Activated CD8-positive, alpha-beta memory T cell treated with anti-CD3 and anti-CD28 coated beads, Interleukin-2, amount 50 U/mL, for 1 hour (primary cell): ENCODE results near the gene CDCP2.
"Not testable (repeated sequence)": the region's sequence is repeated elsewhere in the genome, so short reads cannot be mapped to it uniquely, and the experiment has no call there.

Source experiments
- DNase-seq: peaks from one replicate; pipeline ENCODE4 v3.0.0-alpha.2; 2020; ENCODE audit errors: extremely low read depth

CDCP2 gene

DNA sequence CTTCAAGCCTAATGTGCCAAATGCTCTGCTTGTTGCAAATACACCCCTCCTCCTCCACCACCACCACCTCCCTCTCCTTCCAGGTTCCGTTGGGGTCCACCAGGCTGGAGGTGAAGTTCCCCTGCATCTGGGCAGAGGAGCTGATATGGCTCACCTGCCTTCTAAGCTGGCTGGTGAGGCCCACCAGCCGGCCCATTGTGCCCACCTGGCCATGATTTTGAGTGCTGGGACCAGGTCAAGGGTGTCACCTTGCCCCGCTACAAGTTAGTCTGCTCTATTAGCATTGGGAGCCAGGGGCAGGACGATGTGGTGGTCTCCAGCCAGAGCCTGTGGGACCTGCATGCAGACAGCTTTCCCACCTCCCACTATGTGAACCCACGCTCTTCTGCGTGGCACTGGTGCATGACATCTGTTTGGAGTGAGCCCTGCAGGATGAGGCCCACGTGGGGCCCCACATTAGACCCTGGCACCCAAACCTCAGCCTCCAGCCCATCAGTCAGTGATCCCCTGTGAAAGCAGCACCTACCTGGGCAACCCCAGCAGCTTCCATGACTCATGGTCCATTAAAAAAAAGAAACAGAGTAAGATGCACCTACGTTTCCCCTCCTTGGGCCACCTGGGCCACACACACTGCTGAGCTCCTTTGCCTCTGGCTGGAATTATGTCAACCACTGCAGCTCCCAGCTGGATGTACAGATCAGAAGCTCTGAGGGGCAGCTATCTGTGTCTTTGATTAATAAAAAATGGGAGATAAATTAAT, 15.6 kb upstream of the CDCP2 start:
- no peak for DNase-seq

DNA sequence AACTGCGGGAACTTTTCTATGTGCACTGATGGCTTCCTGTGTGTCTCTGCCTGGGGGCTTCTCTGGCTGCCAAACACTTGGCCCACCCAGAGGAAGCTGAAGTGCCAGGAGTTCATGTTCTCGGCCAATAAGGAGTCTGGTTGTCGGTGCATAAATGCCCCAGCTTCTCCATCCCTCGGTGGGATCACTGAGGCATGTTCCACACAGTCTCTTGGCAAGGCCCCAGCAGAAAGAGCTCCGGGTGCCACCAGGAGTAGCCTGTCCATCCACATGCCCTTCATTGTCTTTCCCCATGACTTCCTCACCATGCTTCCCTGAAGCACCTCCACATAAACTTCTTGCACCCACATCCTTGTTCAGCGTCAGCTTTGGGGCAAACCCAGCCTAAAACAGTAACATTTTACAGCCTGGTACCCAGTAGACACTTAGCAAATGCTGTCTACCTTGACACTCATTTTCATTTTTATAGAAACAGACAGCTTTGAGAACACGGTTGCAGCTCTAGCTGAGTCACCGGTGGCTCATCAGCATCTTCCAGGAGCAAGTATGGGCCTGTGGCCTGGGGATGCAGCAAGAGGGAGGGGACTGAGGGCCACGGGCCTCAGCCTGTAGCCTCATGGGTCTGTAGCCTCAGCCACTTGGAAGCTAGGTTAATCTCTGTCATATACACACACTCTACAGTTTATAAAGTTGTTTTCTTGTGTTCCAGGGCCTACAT, 14.8 kb upstream of the CDCP2 start:
- DNase-seq: no peak

DNA sequence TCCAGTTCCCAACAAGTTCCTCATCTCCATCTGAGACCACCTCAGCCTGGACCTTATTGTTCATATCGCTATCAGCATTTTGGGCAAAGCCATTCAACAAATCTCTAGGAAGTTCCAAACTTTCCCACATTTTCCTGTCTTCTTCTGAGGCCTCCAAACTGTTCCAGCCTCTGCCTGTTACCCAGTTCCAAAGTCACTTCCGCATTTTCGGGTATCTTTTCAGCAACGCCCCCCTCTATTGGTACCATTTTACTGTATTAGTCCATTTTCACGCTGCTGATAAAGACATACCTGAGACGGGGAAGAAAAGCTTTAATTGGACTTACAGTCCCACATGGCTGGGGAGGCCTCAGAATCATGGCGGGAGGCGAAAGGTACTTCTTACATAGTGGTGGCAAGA, 13.6 kb upstream of the CDCP2 start:
- not testable (repeated sequence) for DNase-seq

DNA sequence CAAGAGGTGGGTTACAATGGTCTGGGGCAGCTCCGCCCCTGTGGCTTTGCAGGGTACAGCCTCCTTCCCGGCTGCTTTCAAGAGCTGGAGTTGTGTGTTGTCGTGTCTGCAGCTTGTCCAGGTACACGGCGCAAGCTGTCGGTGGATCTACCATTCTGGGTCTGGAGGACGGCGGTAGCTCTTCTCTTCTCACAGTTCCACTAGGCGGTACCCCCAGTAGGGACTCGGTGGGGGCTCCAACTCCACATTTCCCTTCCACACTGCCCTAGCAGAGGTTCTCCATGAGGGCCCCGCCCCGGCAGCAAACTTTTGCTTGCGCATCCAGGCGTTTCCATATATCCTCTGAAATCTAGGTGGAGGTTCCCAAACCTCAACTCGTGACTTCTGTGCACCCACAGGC, 12.3 kb upstream of the CDCP2 start:
- no peak for DNase-seq

DNA sequence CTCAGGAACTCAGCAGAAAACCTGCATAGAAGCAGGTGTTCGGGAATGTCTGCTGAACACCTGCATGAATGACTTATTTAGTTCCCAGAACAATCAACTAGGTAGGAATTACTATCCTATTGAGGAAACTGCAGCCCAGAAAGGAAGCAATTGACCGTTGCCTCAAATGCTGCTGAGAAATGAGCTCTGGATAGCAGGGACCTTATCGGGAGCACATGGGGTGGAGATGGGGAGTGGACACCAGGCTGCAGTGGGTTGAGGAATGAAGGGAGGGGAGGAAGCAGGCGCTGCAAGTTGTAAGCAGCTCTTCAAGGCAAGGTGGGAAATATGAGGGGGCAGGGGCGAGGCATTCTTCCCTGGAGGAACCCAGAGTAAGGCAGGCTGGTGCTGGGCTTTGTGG, 10.8 kb upstream of the CDCP2 start:
- no peak for DNase-seq

DNA sequence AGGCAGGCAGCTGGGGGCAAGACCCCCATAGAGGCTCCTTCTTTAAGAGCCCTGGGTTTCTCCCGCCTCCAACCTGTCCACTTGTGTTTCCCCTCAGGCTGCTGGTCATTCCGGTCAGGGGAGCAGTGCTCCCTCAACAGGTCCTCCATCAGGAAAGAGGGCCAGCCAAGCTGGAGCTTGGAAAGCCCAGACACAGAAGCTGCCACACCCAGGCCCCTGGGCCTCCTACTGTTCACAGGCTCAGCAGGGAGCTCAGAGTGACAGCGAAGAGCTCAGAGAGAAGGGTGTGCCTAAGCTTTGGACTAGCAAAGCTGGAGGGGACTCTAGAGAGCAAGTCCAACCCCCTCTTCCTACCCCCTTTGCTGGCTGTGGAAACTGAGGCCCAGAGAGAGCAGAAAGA, 10.3 kb upstream of the CDCP2 start:
- no peak for DNase-seq

DNA sequence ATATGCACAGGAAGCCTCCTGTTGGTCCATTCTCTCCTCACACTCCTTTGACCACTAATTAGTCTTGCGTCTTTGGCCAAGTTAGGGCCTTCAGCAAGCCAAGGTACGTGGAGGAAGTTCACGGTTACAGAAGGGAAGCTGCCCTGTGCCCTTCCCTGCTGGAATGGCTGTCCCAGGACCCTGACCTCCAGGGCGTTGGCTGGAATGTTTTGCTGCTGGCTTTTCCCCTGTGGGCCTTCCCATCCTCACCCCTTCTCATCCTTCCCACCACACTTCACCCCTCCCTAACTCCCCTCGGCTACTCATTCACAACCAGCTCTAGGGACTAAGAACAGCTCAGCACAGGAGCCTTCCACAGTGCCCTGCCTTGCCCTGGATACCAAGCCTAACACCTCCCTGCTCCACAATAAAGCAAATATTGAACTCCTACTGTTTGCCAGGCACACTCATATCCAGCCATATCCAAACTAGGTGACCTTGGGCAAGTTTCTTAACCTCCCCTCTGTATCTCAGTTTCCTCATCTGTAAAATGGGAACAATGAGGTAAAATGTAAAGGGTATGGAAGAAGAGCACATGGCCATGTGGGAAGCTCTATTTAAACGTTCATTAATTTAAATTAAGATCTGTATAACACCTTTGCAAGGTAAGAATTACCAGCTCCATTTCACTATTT, 8.8 kb upstream of the CDCP2 start:
- DNase-seq: no peak

DNA sequence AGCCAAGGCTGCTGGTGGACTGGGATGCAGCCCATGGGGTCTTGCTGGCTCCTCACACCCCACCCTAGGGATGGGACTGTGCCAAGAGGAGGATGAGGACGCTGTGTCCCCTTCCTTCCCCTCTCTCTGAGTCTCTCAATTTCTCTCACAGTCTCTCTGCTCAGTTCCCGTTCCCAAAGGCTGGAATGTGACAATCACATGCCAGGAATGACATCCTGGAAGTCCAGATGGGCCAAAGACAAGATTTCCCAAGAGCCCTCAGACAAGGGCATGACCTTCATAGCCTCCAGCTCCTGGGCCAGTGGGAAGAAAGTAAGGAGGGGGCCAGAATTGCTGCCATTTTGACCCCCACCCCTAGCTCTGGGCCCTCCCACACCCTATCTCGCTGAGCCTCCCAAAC, 7.6 kb upstream of the CDCP2 start:
- no peak for DNase-seq

DNA sequence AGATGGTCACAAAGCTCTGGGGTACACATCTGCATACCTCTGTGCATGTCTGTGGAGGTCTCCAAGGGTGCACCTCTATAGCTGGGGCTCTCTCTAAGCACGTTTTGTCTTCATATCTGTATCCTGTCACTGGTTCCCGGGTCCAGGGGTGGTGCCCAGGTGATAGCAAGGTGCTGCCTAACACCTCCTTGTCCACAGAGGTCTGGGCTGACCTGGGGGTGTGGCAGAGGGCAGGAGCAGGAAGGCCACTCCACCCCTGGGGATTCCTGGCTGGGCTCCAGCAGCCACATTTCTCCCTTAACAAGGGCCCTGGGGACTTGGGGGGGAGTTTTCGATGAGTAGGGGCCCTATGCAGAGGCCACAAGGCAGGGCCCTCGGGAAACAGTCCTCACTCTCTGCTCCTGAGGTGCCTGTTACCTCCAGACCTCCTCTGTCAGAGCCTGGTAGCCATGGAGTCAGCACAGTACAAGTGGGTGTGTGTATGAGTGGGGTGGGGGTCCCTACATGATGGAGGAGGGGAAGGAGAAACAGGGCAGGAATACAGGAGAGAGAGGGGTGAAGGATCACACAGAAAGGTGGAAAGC, 7.0 kb upstream of the CDCP2 start:
- DNase-seq: no peak

DNA sequence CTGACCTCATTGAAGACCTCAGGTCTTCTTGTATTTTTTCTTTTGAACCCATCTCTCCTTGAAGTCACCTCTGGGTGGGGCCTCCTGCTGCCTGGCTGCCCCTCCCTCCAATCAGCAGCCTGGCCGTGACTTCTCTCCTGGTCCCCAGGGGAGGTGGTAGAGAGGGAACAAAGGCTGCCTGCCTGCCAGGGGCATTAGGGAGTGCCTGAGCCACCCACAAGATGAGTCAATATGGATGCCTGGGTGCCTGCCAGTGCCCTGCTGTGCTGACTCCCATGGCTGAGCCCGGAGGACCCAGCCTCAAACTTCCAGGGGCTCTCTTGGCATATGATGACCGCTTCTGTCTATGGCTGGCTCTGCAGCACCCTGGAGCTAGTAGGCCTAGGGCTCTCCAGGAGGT, 5.3 kb upstream of the CDCP2 start:
- DNase-seq: no peak

DNA sequence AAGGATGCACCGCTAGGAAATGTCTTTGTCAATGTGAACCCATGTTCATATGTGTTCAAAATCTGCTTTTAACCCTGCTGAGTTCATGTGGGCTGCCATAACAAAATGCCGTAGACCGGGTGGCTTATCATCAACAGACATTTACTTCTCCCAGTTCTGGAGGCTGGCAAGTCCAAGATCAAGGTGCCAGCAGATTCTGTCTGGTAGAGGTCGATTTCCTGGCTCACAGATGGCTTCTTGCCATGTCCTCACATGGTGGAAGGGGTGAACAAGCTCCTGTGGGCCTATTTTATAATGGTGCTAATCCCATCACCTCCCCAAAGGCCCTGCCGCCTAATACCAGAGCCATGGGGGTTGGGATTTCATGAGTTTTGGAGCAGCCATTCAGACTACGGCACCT, 4.6 kb upstream of the CDCP2 start:
- no peak for DNase-seq

DNA sequence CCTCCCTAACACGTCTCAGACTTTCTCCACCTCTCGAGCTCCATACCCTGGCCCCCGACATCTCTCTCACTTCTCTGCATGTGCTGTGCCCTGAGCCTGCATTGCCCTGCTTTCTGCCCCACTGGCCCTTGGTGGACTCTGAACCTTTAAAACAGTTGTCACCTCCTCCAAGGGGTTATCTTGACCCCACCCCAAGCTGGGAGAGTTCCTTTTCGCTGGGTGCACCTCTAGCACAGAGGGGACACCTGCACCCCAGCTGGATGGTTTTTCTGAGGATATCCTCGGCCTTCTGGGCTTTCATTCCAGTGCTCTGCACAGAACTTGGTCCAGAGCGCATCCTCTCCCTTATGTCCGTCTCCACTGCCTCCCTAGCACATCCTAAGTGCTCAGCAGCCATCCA, 4.2 kb upstream of the CDCP2 start:
- no peak for DNase-seq

DNA sequence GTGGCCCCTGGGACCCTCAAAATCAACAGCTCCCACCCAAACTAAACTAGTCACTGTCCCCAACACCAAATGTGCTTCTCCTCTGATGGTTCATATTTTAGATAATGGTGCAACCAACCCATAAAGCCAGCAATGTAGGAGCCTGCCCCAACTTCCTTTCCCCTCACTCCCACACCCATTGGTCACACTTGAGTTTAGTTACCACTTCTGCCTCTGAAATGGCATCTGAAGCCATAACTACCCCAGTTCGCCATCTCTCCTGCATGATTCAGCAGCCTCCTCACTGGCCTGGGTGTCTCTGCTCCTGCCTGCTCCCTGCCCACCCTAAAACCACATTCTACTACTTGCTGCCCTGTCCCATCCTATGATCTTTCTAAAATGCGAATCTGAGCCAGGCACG, 3.4 kb upstream of the CDCP2 start:
- no peak for DNase-seq

DNA sequence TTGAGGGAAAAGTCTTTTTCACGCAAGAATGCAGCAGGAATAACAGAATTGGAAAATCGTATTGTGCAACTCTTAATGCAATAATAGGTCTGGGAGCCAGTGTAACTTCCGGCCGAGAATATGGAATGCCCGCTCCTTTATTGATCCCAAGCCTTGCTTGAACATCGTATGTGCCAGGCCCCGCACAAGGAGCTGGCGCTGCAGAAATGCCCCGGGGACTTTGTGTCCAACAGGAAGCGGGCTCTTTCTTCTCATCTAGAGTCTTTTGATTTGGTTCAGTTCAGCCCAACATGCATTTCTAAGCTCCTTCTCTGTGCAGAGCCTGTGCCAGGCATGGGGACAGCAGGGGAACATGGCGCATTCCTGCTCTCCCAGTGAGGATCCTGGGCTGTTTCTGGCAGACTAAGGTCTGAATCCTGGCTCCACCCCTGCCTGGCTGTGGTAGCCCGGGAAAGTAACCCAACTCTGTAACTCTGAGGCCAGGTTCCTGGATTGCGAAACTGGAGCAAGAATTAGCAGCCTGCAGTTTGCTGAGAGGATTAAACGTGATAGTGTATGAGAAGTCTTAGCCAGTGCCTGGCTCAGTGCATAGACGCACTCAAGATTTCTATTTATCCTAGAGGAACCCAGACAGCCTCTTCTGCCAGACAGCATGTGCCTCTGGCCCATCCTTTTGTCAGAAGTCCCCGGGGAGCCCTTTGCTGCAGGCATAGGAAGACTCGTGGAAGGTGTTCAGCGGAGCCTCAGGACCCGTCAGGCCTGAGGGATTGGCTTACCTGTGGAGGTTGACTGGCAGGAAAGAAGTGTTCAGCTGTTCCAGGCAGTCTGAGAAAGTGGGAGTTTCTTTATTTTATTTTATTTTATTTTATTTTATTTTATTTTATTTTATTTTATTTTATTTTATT, 987 bp upstream of the CDCP2 start:
- no peak for DNase-seq

DNA sequence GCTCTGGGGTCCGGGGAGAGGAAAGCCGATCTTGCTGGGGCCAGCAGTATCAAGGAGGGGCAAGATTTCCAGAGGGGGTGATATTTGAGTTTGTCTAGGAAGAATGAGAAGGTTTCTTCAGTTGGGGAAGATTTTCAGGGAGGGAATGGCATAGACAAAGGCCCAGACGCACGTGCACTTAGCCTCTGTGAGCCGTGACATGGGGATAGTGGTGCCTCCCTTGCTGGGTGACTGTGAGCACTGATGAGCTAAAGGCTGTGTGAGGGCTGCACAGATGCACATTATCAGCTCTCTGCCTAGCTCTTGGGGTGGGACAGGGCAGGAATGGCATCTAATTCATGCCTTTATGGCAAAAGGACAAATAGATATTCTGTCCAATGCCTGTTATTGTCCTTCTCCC, 1.8 kb downstream of the CDCP2 start:
- no peak for DNase-seq

DNA sequence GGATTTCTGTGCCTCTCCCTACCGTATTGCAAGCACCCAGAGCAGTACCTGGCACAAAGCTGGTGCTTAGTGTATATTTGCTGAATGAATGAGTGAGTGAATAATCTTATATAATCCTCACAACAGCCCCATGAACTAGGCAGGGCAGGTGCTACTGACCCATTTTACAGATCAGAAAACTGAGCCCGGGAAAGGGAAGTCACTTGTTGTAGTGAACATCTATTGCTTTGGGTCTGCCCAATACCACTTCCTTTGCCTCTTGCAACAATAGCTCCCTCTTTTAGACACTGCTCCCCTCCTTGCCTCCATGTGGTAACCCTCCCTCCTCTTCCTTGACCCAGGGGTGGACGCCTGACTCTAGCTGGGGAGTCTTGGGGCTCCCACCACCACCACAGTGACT, 3.1 kb downstream of the CDCP2 start:
- no peak for DNase-seq

DNA sequence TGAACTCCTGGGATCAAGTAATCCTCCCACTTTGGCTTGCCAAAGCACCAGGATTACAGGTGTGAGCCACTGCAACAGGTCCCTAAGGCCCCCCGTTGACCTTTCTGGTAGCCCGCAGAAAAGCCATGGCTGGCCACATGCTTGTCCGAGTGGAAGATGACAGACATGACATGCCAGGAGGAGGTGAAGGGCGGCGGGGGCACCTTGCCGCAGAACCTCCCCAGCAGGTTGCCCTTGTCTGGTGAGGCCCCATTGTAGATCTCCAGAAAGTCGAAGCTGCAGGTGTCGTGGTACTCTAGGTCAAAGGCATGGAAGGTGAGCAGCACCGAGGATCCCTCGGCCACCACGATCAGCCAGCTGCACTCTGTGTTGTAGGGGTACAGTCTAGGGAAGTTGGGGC, 8.4 kb downstream of the CDCP2 start:
- no peak for DNase-seq

DNA sequence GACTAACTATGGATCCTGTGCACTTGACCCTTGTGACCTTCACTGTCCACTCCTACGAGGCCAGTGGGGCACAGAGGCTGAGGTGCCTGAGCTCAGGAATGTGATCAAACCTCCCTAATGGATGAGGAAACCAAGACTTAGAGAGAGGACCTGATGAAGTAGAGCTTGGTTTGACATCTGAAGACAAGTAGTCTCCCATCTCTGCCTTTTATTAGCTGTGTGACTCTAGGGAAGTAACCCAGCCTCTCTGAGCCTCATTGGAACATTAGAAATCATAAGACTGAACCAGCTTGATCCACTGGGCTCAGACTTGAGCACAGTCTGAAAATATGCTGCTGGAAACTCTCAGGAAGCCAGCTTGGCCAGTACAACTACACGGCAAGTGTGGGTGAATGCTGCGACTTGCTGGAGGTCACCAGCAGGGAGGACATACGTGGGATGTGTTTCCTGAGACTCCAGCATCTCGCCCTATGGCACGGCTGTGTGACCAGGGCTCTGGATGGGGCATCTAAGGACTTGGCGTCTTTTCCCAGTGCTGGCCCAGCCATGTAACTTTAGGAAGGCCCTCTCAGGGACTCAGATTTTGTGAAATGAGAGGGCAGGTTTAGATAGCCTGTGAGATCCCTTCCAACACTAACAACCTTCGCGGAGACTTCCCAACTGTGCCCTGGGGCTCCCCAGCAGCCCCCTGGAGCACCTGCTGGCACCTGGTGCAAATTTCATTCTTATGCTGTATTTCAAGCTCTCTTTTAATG, 10.5 kb downstream of the CDCP2 start:
- DNase-seq: no peak

DNA sequence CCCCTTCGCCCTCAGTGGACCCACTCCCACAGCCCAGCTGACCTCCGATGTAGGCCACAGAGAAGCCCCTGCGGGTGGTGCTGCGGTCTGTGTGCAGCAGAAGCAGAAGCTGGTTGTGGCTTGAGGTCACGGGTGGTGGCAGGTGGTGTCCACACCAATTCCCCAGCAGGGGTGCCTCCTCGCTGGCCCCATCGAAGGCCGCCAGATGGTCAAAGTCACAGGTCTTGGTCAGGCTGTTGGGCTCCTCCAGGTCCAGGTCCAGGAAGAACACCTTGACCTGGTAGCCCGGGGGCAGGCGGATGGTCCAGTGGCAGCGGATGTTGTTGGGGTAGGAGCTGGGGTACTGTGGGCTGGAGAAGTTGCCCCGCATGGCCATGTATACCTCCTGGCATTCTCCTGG, 13.1 kb downstream of the CDCP2 start:
- no peak for DNase-seq

DNA sequence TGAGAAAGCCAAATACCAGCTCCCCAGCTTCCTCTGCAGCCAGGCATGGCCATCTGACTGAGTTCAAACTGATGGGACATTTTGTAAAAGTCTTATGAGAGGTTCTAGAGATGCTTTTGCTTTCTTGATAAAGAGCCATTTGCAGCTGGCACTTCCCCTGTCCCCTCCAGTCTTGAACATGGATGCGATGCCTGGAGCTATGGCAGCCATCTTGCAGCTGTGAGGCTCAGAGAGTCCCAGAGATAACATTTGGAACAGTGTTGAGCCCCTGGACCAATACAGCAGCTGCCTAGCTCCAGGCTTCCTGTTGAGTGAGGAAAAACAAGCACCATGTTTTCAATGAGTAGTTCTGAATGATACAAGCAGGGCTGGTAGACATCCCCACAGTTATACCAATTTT, 13.8 kb downstream of the CDCP2 start:
- no peak for DNase-seq

DNA sequence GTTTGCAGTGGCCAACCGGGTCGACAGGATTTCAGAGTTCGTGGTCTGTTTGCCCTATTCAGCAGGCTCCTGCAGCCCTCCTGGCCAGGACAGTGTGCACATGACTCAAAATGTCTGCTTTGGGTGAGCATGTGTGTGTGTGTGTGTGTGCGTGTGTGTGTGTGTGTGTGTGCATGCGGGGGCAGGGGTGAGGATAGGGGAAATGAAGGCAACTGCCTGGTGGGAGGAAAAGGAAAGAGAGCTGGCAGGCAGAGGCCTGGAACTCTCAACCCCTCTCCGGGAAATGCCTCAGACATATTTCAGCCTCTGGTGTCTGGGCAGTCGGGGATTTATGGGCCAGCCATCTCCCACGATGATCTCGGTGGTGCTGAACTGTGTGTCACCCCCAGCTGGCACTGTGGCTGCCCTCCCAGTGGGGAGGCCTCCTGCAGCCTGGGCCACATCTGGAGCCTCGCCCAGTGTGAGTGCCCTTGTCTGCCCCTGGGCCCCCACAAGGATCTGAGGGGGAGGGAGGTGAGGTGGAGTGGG, 15.2 kb downstream of the CDCP2 start:
- DNase-seq: no peak
